Measurements from ENCODE around the gene ABCB8. TPM values are rescaled to one million over a fixed set of nuclear protein-coding genes. Genes with fewer than 3 reads are reported as not detected.

Gene ABCB8
- total and polyA plus RNA-seq, 2 of the 4 experiments (the other 2 are of a cell fraction), result 16.3 to 26.8 TPM

DNA sequence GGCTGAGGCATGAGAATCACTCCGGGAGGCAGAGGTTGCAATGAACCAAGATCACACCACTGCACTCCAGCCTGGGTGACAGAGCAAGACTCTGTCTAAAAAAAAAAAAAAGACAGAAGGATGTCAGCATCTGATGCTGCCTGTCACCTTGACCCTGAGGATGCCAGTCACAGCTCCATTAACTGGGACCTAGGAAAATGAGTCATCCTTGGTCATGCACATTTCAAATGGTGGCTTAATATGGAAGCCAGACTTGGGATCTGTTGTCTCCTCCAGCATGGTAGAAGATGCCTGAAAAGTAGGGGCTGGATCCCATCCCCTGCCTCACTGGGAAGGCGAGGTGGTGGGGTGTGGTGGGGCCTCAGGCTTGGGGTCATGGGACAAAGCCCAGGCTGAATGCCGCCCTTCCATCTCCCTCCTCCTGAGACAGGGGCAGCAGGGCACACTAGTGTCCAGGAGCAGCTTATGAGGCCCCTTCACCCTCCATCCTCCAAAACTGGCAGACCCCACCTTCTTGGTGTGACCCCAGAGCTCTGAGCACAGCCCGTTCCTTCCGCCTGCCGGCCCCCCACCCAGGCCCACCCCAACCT lies 36.1 kb upstream of the ABCB8 start:
- Histone ChIP-seq H3K9me3 (ENCODE audit: control insufficient read depth, insufficient read depth, low read length) (peaks cover 10% of the 10 kb centered on the region), H2AFZ (replicated peaks; ENCODE audit: low read length, poor library complexity) (no peak overlapping the region), H3K56ac (ENCODE audit: extremely low read depth, insufficient read depth, low read length) (no peak overlapping the region), H3K79me1 (ENCODE audit: low read depth in 1 of 2, low read length in 2 of 2) (no peaks in the 10 kb centered on the region), H2BK20ac (ENCODE audit: low read depth, low read length) (no peak overlapping the region), H3K18ac (ENCODE audit: low read depth, low read length) (no peak overlapping the region), H2AK9ac (replicated peaks; ENCODE audit: low read depth, low read length, poor library complexity) (no peak overlapping the region), H3K14ac (replicated peaks; ENCODE audit: low read depth, low read length) (no peak overlapping the region), H4K5ac (ENCODE audit: low read depth, low read length) (no peak overlapping the region), H3K9me1 (ENCODE audit: insufficient read depth, low read length) (no peaks in the 10 kb centered on the region), H3K4me3 (ENCODE audit: insufficient read depth, low read depth, low read length) (no peak overlapping the region), H2BK5ac (ENCODE audit: low read depth, low read length, poor library complexity, severe bottlenecking) (no peak overlapping the region), H4K91ac (ENCODE audit: insufficient read depth, low read depth, low read length) (no peak overlapping the region), H3K36me3 (ENCODE audit: control insufficient read depth, insufficient read depth, low read length) (no peaks in the 10 kb centered on the region), H3K4me1 (ENCODE audit: control insufficient read depth, insufficient read depth, low read length) (peaks cover 4% of the 10 kb centered on the region; the same call in 1 of the 2 replicates), H3K23ac (ENCODE audit: low read depth, low read length) (no peak overlapping the region), H4K8ac (ENCODE audit: low read depth in 2 of 2, low read length in 2 of 2) (no peak overlapping the region), H2AK5ac (ENCODE audit: low read depth, low read length) (no peak overlapping the region), H3K27me3 (ENCODE audit: control insufficient read depth, insufficient read depth, low read length) (peaks cover 6% of the 10 kb centered on the region; the same call in 1 of the 2 replicates), H4K20me1 (ENCODE audit: insufficient read depth, low read length) (no peaks in the 10 kb centered on the region), H2BK15ac (ENCODE audit: low read depth, low read length) (no peak overlapping the region), H2BK120ac (ENCODE audit: low read depth, low read length) (no peak overlapping the region), H3K4ac (ENCODE audit: low read depth, low read length) (no peak overlapping the region), H3K27ac (ENCODE audit: insufficient read depth, low read length) (no peak overlapping the region), H3K4me2 (ENCODE audit: low read depth, low read length) (no peak overlapping the region), H3K9ac (ENCODE audit: low read depth, low read length) (no peak overlapping the region)
- intact Hi-C loops (cut with micrococcal nuclease), result no loop called here
- CTCF ChIA-PET, result interaction anchor here (1.1 to 2.1 kb wide), 2 partner anchors 29 to 94 kb away, joined by 3 to 7 read pairs; no protein-coding TSS in a partner anchor
- no TSS peak for BruUV-seq (replicated peaks)
- 100% methylated on average over 1 of the region's 6 CpGs; no CpG with 5 or more reads in 1 of the 2 experiments for WGBS, 2 experiments (ENCODE audit: extremely low coverage in 2 of 2, insufficient read length in 1 of 2)
- DNase-seq (no peak), ATAC-seq (ENCODE audit: low read depth) (no peak)
- TF ChIP-seq RFX5 (IDR thresholded peaks at IDR 0.05; ENCODE audit: low read depth, low read length), result no peak
- TF ChIP-seq FOS (IDR thresholded peaks at IDR 0.05; ENCODE audit: low read depth, low read length), result no peak
- TF ChIP-seq MXI1 (IDR thresholded peaks at IDR 0.05; ENCODE audit: borderline replicate concordance, low read depth, low read length), result no peak
- TF ChIP-seq, protein P1, sequence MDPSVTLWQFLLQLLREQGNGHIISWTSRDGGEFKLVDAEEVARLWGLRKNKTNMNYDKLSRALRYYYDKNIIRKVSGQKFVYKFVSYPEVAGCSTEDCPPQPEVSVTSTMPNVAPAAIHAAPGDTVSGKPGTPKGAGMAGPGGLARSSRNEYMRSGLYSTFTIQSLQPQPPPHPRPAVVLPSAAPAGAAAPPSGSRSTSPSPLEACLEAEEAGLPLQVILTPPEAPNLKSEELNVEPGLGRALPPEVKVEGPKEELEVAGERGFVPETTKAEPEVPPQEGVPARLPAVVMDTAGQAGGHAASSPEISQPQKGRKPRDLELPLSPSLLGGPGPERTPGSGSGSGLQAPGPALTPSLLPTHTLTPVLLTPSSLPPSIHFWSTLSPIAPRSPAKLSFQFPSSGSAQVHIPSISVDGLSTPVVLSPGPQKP (IDR thresholded peaks at IDR 0.05; ENCODE audit: borderline replicate concordance, low read depth, low read length), result no peak
- TF ChIP-seq, protein P2, sequence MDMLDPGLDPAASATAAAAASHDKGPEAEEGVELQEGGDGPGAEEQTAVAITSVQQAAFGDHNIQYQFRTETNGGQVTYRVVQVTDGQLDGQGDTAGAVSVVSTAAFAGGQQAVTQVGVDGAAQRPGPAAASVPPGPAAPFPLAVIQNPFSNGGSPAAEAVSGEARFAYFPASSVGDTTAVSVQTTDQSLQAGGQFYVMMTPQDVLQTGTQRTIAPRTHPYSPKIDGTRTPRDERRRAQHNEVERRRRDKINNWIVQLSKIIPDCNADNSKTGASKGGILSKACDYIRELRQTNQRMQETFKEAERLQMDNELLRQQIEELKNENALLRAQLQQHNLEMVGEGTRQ (IDR thresholded peaks at IDR 0.05; ENCODE audit: low read depth, low read length), result no peak
- TF ChIP-seq POLR2A (IDR thresholded peaks at IDR 0.05; ENCODE audit: low read depth, low read length), result no peak
- TF ChIP-seq, protein P3, sequence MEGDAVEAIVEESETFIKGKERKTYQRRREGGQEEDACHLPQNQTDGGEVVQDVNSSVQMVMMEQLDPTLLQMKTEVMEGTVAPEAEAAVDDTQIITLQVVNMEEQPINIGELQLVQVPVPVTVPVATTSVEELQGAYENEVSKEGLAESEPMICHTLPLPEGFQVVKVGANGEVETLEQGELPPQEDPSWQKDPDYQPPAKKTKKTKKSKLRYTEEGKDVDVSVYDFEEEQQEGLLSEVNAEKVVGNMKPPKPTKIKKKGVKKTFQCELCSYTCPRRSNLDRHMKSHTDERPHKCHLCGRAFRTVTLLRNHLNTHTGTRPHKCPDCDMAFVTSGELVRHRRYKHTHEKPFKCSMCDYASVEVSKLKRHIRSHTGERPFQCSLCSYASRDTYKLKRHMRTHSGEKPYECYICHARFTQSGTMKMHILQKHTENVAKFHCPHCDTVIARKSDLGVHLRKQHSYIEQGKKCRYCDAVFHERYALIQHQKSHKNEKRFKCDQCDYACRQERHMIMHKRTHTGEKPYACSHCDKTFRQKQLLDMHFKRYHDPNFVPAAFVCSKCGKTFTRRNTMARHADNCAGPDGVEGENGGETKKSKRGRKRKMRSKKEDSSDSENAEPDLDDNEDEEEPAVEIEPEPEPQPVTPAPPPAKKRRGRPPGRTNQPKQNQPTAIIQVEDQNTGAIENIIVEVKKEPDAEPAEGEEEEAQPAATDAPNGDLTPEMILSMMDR (conservative IDR thresholded peaks at IDR 0.05; ENCODE audit: low read depth, low read length), result no peak
- no peak for TF ChIP-seq SMC3 (IDR thresholded peaks at IDR 0.05; ENCODE audit: low read depth, low read length)
- TF ChIP-seq MAFK (IDR thresholded peaks at IDR 0.05; ENCODE audit: low read depth, low read length), result no peak
- TF ChIP-seq RCOR1 (IDR thresholded peaks at IDR 0.05; ENCODE audit: insufficient replicate concordance, low read length), result no peak
- TF ChIP-seq BHLHE40 (IDR thresholded peaks at IDR 0.05; ENCODE audit: low read depth, low read length), result no peak
- TF ChIP-seq MAZ (IDR thresholded peaks at IDR 0.05; ENCODE audit: borderline replicate concordance, low read depth, low read length), result no peak
- no peak for TF ChIP-seq CHD1 (IDR thresholded peaks at IDR 0.05; ENCODE audit: low read depth, low read length)
- TF ChIP-seq RAD21 (IDR thresholded peaks at IDR 0.05; ENCODE audit: low read length), result no peak
- no peak for TF ChIP-seq NFE2L2 (IDR thresholded peaks at IDR 0.05; ENCODE audit: low read depth, low read length)
- no peak for TF ChIP-seq CEBPB (IDR thresholded peaks at IDR 0.05; ENCODE audit: low read depth, low read length)
- POLR2A ChIA-PET (ENCODE audit: unreplicated experiment), result no interaction called here
- dilution Hi-C loops (cut with HindIII; ENCODE audit: low sequenced_read_pairs, unreplicated experiment), result no loop called here
- in situ Hi-C loops (cut with MboI; ENCODE audit: low sequenced_read_pairs), result loop anchor here (25.0 kb wide), 1 partner anchor 580 kb away; a partner anchor contains a TSS
